ENCODE results near the gene STXBP6.

STXBP6 gene

DNA sequence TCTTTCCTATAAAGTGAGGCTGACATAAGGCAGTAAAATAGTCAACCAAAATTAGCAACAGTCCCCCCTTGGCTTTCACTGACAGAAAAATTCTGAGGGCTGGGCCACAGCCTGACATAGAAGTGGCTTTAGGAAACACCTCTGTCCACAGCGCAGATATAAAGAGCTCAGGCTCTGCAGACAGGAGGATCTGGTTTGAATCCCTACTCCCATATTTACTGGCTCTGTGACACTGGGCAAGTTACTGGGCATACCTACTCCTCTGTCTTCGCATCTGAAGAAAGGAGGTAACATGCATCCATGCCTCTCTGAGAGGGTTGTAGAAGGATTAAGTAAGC is 95.3 kb downstream of the STXBP6 start:
- H3K27ac ChIP-seq (replicated peaks): no peak overlapping the region
- TF ChIP-seq, protein P1, sequence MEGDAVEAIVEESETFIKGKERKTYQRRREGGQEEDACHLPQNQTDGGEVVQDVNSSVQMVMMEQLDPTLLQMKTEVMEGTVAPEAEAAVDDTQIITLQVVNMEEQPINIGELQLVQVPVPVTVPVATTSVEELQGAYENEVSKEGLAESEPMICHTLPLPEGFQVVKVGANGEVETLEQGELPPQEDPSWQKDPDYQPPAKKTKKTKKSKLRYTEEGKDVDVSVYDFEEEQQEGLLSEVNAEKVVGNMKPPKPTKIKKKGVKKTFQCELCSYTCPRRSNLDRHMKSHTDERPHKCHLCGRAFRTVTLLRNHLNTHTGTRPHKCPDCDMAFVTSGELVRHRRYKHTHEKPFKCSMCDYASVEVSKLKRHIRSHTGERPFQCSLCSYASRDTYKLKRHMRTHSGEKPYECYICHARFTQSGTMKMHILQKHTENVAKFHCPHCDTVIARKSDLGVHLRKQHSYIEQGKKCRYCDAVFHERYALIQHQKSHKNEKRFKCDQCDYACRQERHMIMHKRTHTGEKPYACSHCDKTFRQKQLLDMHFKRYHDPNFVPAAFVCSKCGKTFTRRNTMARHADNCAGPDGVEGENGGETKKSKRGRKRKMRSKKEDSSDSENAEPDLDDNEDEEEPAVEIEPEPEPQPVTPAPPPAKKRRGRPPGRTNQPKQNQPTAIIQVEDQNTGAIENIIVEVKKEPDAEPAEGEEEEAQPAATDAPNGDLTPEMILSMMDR (IDR thresholded peaks at IDR 0.05; ENCODE audit: insufficient read depth, low read length): no peak
- TF ChIP-seq SPI1 (IDR thresholded peaks at IDR 0.05; ENCODE audit: borderline replicate concordance, low read depth) (no peak), POLR2AphosphoS5 (IDR thresholded peaks at IDR 0.05; ENCODE audit: low read depth) (no peak), GABPA (IDR thresholded peaks at IDR 0.05; ENCODE audit: low read depth) (no peak)
- no peaks in the 10 kb centered on the region for H3K27me3 ChIP-seq (ENCODE audit: insufficient read depth, poor library complexity, severe bottlenecking)
- no peak for DNase-seq (ENCODE audit: low read depth in 1 of 2, low spot score in 1 of 2)
- no peak overlapping the region for H3K4me3 ChIP-seq (replicated peaks; ENCODE audit: insufficient read depth, low read length)

DNA sequence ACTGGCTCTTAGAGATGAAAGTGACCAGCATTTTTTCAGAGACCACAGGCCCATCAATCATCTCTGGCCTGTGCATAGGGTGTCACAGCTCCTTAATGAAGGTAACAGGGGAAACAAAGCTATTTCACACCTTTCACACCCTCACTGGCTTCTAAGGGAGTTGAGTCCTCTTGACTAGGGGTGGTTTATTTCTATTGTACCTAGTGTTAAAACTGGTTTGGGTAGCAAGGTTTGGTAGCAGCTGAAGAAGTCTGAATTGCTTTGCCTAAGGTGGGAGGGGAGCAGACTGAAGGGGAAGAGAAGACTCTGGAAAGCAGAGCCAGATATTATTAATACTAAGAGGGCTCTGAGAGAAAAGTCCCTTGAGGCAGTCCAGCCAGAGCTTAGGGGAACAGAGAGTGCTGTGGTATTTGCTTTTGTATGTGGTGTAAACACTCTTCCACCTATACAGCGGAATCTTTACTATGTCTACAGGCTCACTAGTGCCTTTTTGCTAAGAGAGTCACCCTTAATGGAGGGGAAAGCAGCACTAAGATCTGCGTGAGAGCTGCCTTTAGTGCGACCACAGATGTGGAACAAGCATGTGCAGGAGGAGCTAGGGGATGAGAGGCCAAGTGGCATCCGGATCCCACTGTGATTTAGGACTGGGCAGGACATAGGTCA is 95.8 kb downstream of the STXBP6 start:
- no peaks in the 10 kb centered on the region for H3K27me3 ChIP-seq (ENCODE audit: insufficient read depth, poor library complexity, severe bottlenecking)
- no peak for DNase-seq (ENCODE audit: low read depth in 1 of 2, low spot score in 1 of 2)
- H3K4me3 ChIP-seq (replicated peaks; ENCODE audit: insufficient read depth, low read length): no peak overlapping the region
- TF ChIP-seq SPI1 (IDR thresholded peaks at IDR 0.05; ENCODE audit: borderline replicate concordance, low read depth): no peak
- no peak for TF ChIP-seq GABPA (IDR thresholded peaks at IDR 0.05; ENCODE audit: low read depth)
- no peak for TF ChIP-seq POLR2AphosphoS5 (IDR thresholded peaks at IDR 0.05; ENCODE audit: low read depth)
- TF ChIP-seq, protein P1 (IDR thresholded peaks at IDR 0.05; ENCODE audit: insufficient read depth, low read length): no peak
- TF ChIP-seq, protein P2, sequence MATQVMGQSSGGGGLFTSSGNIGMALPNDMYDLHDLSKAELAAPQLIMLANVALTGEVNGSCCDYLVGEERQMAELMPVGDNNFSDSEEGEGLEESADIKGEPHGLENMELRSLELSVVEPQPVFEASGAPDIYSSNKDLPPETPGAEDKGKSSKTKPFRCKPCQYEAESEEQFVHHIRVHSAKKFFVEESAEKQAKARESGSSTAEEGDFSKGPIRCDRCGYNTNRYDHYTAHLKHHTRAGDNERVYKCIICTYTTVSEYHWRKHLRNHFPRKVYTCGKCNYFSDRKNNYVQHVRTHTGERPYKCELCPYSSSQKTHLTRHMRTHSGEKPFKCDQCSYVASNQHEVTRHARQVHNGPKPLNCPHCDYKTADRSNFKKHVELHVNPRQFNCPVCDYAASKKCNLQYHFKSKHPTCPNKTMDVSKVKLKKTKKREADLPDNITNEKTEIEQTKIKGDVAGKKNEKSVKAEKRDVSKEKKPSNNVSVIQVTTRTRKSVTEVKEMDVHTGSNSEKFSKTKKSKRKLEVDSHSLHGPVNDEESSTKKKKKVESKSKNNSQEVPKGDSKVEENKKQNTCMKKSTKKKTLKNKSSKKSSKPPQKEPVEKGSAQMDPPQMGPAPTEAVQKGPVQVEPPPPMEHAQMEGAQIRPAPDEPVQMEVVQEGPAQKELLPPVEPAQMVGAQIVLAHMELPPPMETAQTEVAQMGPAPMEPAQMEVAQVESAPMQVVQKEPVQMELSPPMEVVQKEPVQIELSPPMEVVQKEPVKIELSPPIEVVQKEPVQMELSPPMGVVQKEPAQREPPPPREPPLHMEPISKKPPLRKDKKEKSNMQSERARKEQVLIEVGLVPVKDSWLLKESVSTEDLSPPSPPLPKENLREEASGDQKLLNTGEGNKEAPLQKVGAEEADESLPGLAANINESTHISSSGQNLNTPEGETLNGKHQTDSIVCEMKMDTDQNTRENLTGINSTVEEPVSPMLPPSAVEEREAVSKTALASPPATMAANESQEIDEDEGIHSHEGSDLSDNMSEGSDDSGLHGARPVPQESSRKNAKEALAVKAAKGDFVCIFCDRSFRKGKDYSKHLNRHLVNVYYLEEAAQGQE (IDR thresholded peaks at IDR 0.05; ENCODE audit: insufficient replicate concordance, low read depth): no peak
- no peak overlapping the region for H3K27ac ChIP-seq (replicated peaks)

DNA sequence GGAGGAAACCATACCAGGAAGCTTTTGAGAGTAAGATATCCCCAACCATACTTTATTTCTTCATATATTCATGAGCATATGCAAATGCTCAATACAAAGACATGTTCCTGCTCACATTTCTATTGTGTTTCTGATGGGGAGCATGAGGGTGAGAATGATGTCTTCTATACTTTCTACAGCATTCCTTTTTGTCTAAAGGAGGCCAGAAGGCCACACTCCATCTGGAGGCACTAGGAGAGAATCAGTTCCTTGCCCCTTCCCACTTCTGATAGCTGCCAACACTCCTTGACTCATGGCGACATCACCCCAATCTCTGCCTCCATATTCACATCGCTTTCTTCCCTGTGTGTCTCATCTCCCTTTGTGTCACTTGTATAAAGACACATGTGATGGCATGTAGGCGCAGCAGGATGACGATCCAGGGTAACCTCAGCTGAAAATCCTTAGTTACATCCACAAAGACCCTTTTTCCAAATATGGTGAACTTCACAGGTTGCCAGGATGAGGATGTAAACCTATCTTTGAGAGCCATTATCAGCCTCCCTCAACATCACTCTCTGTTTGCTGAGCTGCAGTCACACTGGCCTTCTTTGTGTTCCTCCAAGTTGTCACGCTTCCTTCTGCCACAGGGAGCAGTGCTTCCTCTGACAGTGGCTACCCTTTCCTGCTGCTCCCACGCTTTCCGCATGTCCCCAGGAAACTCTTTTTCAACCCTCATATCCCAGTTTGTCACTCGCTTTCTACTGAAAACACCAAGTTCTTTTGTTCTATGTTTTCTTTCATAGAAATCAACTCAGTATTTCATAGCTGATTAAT is 96.9 kb downstream of the STXBP6 start:
- TF ChIP-seq POLR2AphosphoS5 (IDR thresholded peaks at IDR 0.05; ENCODE audit: low read depth) (no peak), SPI1 (IDR thresholded peaks at IDR 0.05; ENCODE audit: borderline replicate concordance, low read depth) (no peak), GABPA (IDR thresholded peaks at IDR 0.05; ENCODE audit: low read depth) (no peak)
- TF ChIP-seq, protein P2 (IDR thresholded peaks at IDR 0.05; ENCODE audit: insufficient replicate concordance, low read depth): no peak
- TF ChIP-seq, protein P1 (IDR thresholded peaks at IDR 0.05; ENCODE audit: insufficient read depth, low read length): no peak
- Histone ChIP-seq H3K4me3 (replicated peaks; ENCODE audit: insufficient read depth, low read length) (no peak overlapping the region), H3K27me3 (ENCODE audit: insufficient read depth, poor library complexity, severe bottlenecking) (no peaks in the 10 kb centered on the region), H3K27ac (replicated peaks) (no peak overlapping the region)
- DNase-seq (ENCODE audit: low read depth in 1 of 2, low spot score in 1 of 2): no peak
